Activated CD4-positive, alpha-beta T cell treated with anti-CD3 and anti-CD28 coated beads, Interleukin-2, amount 10 ng/mL, durations not matched to agents 24 days and 14 days (primary cell): Measurements from ENCODE around the gene FXYD6. TPM values are rescaled to one million over a fixed set of nuclear protein-coding genes. Genes with fewer than 3 reads are reported as not detected.

Experiments used
- DNase-seq: peaks from one replicate; pipeline ENCODE4 v3.0.0; 2022
- H3K27ac Mint-ChIP-seq: one replicate; pipeline ENCODE4 v1.8.0; 2022; ENCODE audit warnings: mild to moderate bottlenecking, mixed read lengths
- H3K27me3 Mint-ChIP-seq: one replicate; pipeline ENCODE4 v1.8.0; 2022; ENCODE audit warnings: mixed read lengths
- H3K36me3 Mint-ChIP-seq: one replicate; pipeline ENCODE4 v1.8.0; 2022; ENCODE audit warnings: low read depth, mild to moderate bottlenecking, mixed read lengths
- H3K4me1 Mint-ChIP-seq: one replicate; pipeline ENCODE4 v1.8.0; 2021; ENCODE audit warnings: mixed read lengths
- H3K4me3 Mint-ChIP-seq: one replicate; pipeline ENCODE4 v1.8.0; 2022; ENCODE audit warnings: mild to moderate bottlenecking, moderate library complexity, mixed read lengths
- H3K9me3 Mint-ChIP-seq: one replicate; pipeline ENCODE4 v1.8.0; 2021; ENCODE audit warnings: mixed read lengths
- intact Hi-C: fragments of 100-400 bp; cut with micrococcal nuclease; formaldehyde crosslinking; loops from one replicate; pipeline ENCODE4 v1.15.1; 2023
- total RNA-seq: library from RNA; stranded (reverse); gene quantifications from 2 replicates; pipeline ENCODE4 v1.2.3, GENCODE V29; 2022

The FXYD6 gene
- total RNA-seq, 1 donor from 2014 or later, result not detected

DNA sequence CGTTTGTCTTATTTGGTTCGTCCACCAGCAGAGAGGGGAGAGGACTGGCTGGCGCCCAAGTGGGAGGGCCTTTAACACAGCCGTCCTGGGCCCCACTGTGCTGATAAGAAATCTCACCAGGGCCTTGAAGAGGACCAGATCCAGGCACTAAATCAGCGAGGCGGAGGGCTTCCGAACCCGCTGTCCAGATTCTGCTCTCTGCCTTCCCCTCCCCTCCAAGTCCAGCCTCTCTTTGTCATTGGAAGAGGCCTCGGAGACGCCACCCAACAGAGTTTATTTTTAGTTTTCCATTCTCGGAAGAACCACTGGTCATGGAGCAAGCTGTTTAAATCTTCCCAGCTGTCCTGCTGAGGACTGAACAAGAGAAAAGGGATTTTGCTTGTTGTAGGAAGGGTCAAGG, 9.3 kb upstream of the FXYD6 start:
- H3K27ac Mint-ChIP-seq, result no peak overlapping the region
- no peak for DNase-seq
- H3K4me3 Mint-ChIP-seq, result no peak overlapping the region
- no peaks in the 10 kb centered on the region for H3K36me3 Mint-ChIP-seq
- H3K4me1 Mint-ChIP-seq, result peaks cover 2% of the 10 kb centered on the region
- peaks cover 34% of the 10 kb centered on the region for H3K27me3 Mint-ChIP-seq
- intact Hi-C loops, result no loop called here
- H3K9me3 Mint-ChIP-seq, result no peaks in the 10 kb centered on the region

- intact Hi-C loops, result no loop called here
- Mint-ChIP-seq H3K4me1 (peaks cover 2% of the 10 kb centered on the region), H3K36me3 (no peaks in the 10 kb centered on the region), H3K27ac (no peak overlapping the region), H3K9me3 (no peaks in the 10 kb centered on the region), H3K27me3 (peaks cover 40% of the 10 kb centered on the region), H3K4me3 (no peak overlapping the region)
- no peak for DNase-seq
Observed at GRCh38 chr11:117884994-117885393, 8.5 kb upstream of the FXYD6 start.

GRCh38 chr11:117883063-117883462, 6.6 kb upstream of the FXYD6 start:
- intact Hi-C loops, result no loop called here
- no peak overlapping the region for H3K4me3 Mint-ChIP-seq
- H3K4me1 Mint-ChIP-seq, result peaks cover 2% of the 10 kb centered on the region
- H3K9me3 Mint-ChIP-seq, result no peaks in the 10 kb centered on the region
- DNase-seq, result no peak
- H3K27ac Mint-ChIP-seq, result no peak overlapping the region
- peaks cover 44% of the 10 kb centered on the region for H3K27me3 Mint-ChIP-seq
- H3K36me3 Mint-ChIP-seq, result no peaks in the 10 kb centered on the region

DNA sequence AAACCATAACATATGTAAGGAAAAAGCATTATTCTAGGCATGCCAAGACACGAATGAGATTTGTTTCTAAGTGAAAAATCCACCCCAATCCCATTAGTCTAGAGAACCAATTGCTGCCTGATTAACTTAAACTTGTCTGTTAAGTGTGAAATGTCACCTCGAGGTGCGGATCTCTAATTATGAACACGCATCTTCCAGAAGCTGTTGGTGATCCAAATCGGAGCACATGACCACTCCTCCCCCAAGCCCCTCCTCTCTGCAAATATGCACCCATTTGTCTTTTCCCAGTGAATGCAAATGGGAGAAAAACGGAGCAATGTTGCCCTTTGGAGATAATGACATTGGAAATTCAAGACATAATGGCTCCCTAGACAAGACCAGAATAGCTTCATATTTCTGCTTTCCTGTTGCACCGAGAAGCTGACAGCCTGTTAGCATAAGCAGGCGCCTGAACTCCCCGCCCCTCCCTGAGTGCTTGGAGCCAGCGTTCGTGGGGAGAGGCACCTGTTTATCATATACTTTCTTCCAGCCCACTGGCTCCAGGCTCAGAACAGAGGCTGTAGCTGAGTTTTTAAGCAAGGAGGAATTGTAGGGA, 6.0 kb upstream of the FXYD6 start:
- peaks cover 2% of the 10 kb centered on the region for H3K4me1 Mint-ChIP-seq
- H3K27ac Mint-ChIP-seq, result no peak overlapping the region
- H3K4me3 Mint-ChIP-seq, result no peak overlapping the region
- no peaks in the 10 kb centered on the region for H3K9me3 Mint-ChIP-seq
- intact Hi-C loops, result no loop called here
- no peaks in the 10 kb centered on the region for H3K36me3 Mint-ChIP-seq
- no peak for DNase-seq
- peaks cover 48% of the 10 kb centered on the region for H3K27me3 Mint-ChIP-seq

DNA sequence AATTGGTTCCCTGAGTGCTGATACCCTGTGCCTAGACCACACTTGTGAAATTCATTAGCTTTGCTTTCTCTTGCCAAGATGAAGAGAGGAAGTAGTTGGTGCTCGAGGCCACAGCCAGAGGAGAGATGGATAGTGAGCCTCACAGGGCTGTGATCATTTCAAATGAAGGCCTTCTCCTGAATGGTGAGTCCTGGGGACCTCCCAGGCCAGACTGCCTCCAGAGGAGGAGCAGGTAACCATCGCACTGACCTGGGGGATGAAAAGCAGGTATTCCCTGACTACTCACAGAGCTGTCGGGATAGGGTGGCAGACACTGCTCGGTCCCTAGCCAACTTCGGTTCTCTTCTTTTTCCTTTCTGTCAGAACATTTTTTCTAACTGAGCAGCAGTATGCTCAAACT, 4.8 kb upstream of the FXYD6 start:
- H3K27ac Mint-ChIP-seq, result no peak overlapping the region
- no peaks in the 10 kb centered on the region for H3K9me3 Mint-ChIP-seq
- H3K4me3 Mint-ChIP-seq, result no peak overlapping the region
- H3K4me1 Mint-ChIP-seq, result peaks cover 5% of the 10 kb centered on the region
- DNase-seq, result no peak
- no peaks in the 10 kb centered on the region for H3K36me3 Mint-ChIP-seq
- intact Hi-C loops, result no loop called here
- H3K27me3 Mint-ChIP-seq, result peaks cover 55% of the 10 kb centered on the region

- no peaks in the 10 kb centered on the region for H3K36me3 Mint-ChIP-seq
- no peak for DNase-seq
- no peak overlapping the region for H3K4me3 Mint-ChIP-seq
- H3K27me3 Mint-ChIP-seq, result peaks cover 69% of the 10 kb centered on the region
- intact Hi-C loops, result no loop called here
- H3K4me1 Mint-ChIP-seq, result peaks cover 14% of the 10 kb centered on the region
- H3K27ac Mint-ChIP-seq, result no peak overlapping the region
- no peaks in the 10 kb centered on the region for H3K9me3 Mint-ChIP-seq
Observed at GRCh38 chr11:117879516-117880480, 3.3 kb upstream of the FXYD6 start.

DNA sequence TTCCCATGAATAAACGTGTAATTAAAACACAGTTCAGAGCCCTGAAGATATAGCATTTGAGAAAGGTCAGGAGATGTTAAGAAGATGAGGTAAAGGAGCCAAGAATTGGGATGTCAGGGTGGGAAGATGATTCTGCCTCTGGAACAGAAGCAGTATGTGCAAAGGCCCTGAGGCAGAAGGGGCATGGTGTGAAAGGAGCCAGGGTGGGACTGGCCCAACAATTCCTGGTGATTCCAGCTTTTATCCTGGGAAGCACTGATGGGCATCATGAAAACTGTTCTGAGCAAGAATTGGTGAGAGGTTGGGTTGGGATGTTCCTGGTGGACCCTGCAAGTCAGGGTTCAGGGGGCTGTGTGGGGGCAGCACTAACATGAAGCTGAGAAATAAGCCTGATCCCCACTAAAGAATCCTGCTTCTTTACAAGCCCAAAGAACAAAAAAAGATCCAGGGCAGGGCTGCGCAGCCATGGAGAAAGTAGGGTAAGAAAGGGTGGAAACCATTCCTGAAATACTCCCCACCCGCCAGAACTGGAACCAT, 2.5 kb upstream of the FXYD6 start:
- Mint-ChIP-seq H3K27me3 (peaks cover 74% of the 10 kb centered on the region), H3K4me1 (peaks cover 15% of the 10 kb centered on the region), H3K27ac (no peak overlapping the region), H3K9me3 (no peaks in the 10 kb centered on the region), H3K4me3 (no peak overlapping the region), H3K36me3 (no peaks in the 10 kb centered on the region)
- intact Hi-C loops, result no loop called here
- DNase-seq, result no peak

DNA sequence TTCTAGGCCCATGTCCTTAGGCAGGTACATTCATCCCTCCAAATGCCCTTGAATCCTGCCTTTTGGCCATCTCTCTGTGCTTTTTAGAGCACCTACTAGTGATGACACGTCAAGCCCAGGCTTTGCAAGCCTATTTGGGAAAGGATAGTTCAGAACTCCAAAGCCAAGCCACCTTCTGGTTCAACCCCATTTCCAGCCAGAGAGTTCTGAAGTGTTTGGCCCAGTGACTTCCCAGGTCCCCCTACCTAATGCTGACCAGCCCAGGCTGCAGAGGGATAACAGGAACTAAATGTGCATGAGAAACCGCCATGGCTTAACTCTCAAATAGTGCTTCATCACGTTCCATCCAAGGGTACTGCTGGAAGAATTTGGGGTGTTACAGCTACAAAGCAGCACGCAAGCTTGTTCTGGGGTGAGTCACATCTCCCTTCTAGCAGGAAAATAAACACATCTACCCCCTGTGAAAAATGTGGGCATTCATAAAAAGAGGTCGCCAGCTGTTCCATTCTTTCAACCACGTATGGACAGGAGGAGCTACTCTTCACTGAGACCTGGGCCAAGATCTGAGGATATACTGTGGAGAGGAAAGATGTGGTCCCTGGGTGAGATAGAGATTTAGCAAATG, 2.0 kb upstream of the FXYD6 start:
- no peaks in the 10 kb centered on the region for H3K9me3 Mint-ChIP-seq
- intact Hi-C loops, result no loop called here
- no peak overlapping the region for H3K27ac Mint-ChIP-seq
- H3K4me1 Mint-ChIP-seq, result peaks cover 17% of the 10 kb centered on the region
- H3K36me3 Mint-ChIP-seq, result no peaks in the 10 kb centered on the region
- H3K4me3 Mint-ChIP-seq, result no peak overlapping the region
- H3K27me3 Mint-ChIP-seq, result peaks cover 73% of the 10 kb centered on the region
- no peak for DNase-seq

GRCh38 chr11:117877120-117877784, 794 bp upstream of the FXYD6 start:
- no peaks in the 10 kb centered on the region for H3K36me3 Mint-ChIP-seq
- H3K27me3 Mint-ChIP-seq, result peaks cover 71% of the 10 kb centered on the region
- peaks cover 20% of the 10 kb centered on the region for H3K4me1 Mint-ChIP-seq
- DNase-seq, result no peak
- H3K27ac Mint-ChIP-seq, result no peak overlapping the region
- intact Hi-C loops, result no loop called here
- no peaks in the 10 kb centered on the region for H3K9me3 Mint-ChIP-seq
- peak overlapping the region; percentile 66 for H3K4me3 Mint-ChIP-seq

- Mint-ChIP-seq H3K4me3 (peak overlapping the region; percentile 83), H3K4me1 (peaks cover 20% of the 10 kb centered on the region), H3K36me3 (no peaks in the 10 kb centered on the region), H3K9me3 (no peaks in the 10 kb centered on the region), H3K27ac (no peak overlapping the region), H3K27me3 (peaks cover 69% of the 10 kb centered on the region)
- intact Hi-C loops, result no loop called here
- no peak for DNase-seq
Observed at GRCh38 chr11:117876059-117876340, 458 bp downstream of the FXYD6 start.

DNA sequence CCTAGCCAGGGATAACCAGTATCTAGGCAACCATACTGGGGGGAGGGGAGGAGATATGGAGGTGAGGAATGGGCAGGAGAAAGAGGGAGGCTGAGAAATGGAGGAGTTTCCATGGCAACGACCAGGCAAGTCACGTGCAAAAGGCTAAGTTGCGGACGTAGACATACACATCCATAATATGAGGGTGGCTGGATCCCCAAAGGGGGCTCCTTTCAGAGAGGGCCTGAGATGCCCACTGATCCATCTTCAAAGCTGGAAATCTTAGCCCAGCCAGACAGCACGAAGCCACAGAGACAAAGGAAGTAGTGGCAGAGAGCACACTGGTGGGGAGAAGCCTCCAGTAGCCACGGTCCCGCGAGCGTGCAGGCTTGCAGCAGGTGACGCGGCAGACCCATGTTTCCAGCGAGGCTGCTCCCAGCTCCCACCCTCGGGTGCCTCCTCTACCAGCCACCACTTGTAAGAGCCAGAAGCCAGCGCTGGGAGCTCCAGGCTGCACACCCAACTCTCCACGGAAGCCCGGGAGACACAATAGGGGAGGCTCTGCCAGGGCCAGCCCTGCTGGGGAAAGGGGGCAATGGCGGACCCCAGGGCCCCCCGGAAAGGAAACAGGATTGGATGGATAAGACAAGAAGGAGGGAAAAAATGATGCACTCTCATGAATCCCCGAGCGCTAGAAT, 938 bp downstream of the FXYD6 start:
- Mint-ChIP-seq H3K27ac (no peak overlapping the region), H3K4me3 (peak overlapping the region; percentile 83), H3K36me3 (no peaks in the 10 kb centered on the region), H3K27me3 (peaks cover 64% of the 10 kb centered on the region), H3K9me3 (no peaks in the 10 kb centered on the region), H3K4me1 (peaks cover 20% of the 10 kb centered on the region)
- peak; percentile 74 for DNase-seq
- intact Hi-C loops, result no loop called here

DNA sequence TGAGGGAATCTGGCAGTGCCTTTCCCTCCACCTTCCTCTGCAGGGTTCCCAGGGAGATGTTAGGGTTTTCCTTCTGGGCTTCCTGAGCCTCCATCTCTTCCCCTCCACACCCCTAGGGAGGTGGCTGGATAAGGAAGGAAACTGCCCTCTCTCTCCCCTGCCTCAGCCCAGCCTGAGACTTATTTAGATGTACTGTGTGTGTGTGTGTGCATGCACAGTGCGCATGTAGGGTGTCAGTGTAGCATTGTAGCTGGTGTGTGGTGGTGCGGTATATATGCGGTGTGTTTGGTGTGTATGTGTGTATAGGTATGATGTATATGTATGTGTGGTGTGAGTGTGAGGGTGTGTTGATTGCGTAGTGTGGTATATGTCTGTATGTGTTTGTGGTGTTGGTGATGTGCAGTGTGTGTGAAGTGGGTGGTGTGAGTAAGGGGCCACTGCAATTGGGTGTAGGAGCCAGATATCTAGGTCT, 1.5 kb downstream of the FXYD6 start:
- peaks cover 20% of the 10 kb centered on the region for H3K4me1 Mint-ChIP-seq
- peaks cover 58% of the 10 kb centered on the region for H3K27me3 Mint-ChIP-seq
- H3K4me3 Mint-ChIP-seq, result peak overlapping the region; percentile 83
- H3K27ac Mint-ChIP-seq, result no peak overlapping the region
- H3K36me3 Mint-ChIP-seq, result no peaks in the 10 kb centered on the region
- intact Hi-C loops, result no loop called here
- no peak for DNase-seq
- H3K9me3 Mint-ChIP-seq, result no peaks in the 10 kb centered on the region

- Mint-ChIP-seq H3K9me3 (no peaks in the 10 kb centered on the region), H3K27ac (no peak overlapping the region), H3K27me3 (peaks cover 56% of the 10 kb centered on the region), H3K36me3 (no peaks in the 10 kb centered on the region), H3K4me1 (peaks cover 20% of the 10 kb centered on the region), H3K4me3 (no peak overlapping the region)
- intact Hi-C loops, result no loop called here
- no peak for DNase-seq
Observed at GRCh38 chr11:117874253-117874909, 2.1 kb downstream of the FXYD6 start.
